Cardiac muscle cell (in vitro differentiated cells and primary cell): ENCODE data around the gene SPO11. TPM values are rescaled to one million over a fixed set of nuclear protein-coding genes. Genes with fewer than 3 reads are reported as not detected.

Experiments
- DNase-seq, 2 donors: peaks; one replicate each; pipeline versions ENCODE4 v3.0.0 to v3.0.0-alpha.2; 2010 to 2017; ENCODE audit warnings: low read depth in 1 of 2, low spot score in 1 of 2
- H3K27ac ChIP-seq: fragments of 200-600 bp; sonication (generic); 2 replicates; pipeline ENCODE4 v1.5.1; 2016
- H3K27me3 ChIP-seq: fragments of 200-600 bp; sonication (generic); 2 replicates; pipeline ENCODE4 v1.6.0; 2016; ENCODE audit warnings: control low read depth
- H3K36me3 ChIP-seq: fragments of 200-600 bp; sonication (generic); 2 replicates; pipeline ENCODE4 v1.5.1; 2016; ENCODE audit warnings: control low read depth
- H3K4me1 ChIP-seq: fragments of 200-600 bp; sonication (generic); 2 replicates; pipeline ENCODE4 v1.8.1; 2017; ENCODE audit warnings: low read depth, mild to moderate bottlenecking, mixed run types
- H3K4me3 ChIP-seq: fragments of 200-600 bp; sonication (generic); 2 replicates; pipeline ENCODE4 v1.5.1; 2016; ENCODE audit warnings: mild to moderate bottlenecking
- H3K9me3 ChIP-seq: fragments of 200-600 bp; sonication (generic); 2 replicates; pipeline ENCODE4 v1.5.1; 2017; ENCODE audit warnings: low read depth, mild to moderate bottlenecking, control low read depth
- CTCF ChIP-seq: IDR thresholded peaks from 2 replicates; pipeline ENCODE4 v1.5.1; 2012; ENCODE audit warnings: low read depth, mild to moderate bottlenecking, low read length
- polyA plus RNA-seq: library from polyadenylated mRNA; unstranded; fragments of >200 nt; fragmentation: Nextera tagmentation; extraction: Ambion mirVana; gene quantifications from 2 replicates; pipeline ENCODE4 v1.2.1, GENCODE V29; 2016
- total RNA-seq: library from RNA; depleted of rRNA; stranded (reverse); fragments of >200 nt; gene quantifications from 2 replicates; pipeline ENCODE4 v1.2.3, GENCODE V29; 2016

SPO11 gene
- total and polyA plus RNA-seq, 2 experiments from 2014 or later, result not detected

DNA sequence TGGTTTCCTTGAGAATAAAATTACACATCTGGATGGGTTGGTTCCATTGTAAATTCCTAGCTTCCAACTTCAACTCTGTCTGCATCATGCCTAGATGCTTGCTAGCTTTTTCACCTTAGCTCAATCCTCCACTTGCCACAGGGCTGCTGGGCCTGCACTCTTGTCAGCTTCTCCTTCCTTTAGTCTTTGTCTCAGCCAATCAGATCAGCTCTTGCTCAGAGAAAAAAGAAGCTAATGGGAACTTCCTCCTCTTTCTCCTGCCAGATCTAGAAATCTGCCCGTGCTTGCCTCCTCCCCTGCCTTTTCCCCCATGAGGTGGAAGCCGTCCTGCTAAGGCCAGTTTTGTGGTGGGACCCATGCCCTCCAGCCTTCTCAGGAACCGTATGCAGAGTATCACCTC lies 40.0 kb downstream of the SPO11 start:
- H3K4me1 ChIP-seq, result no peaks in the 10 kb centered on the region
- no peak for DNase-seq
- no peak overlapping the region for H3K4me3 ChIP-seq
- no peaks in the 10 kb centered on the region for H3K27me3 ChIP-seq
- H3K27ac ChIP-seq, result no peak overlapping the region
- H3K9me3 ChIP-seq, result no peaks in the 10 kb centered on the region
- TF ChIP-seq CTCF, result no peak
- H3K36me3 ChIP-seq, result peaks cover 86% of the 10 kb centered on the region

GRCh38 chr20:57370316-57370715 lies 40.7 kb downstream of the SPO11 start:
- Histone ChIP-seq H3K36me3 (peaks cover 83% of the 10 kb centered on the region), H3K27ac (no peak overlapping the region), H3K4me3 (no peak overlapping the region), H3K4me1 (no peaks in the 10 kb centered on the region), H3K9me3 (no peaks in the 10 kb centered on the region), H3K27me3 (no peaks in the 10 kb centered on the region)
- no peak for TF ChIP-seq CTCF
- DNase-seq, result no peak

GRCh38 chr20:57371363-57371762 lies 41.8 kb downstream of the SPO11 start:
- Histone ChIP-seq H3K27ac (no peak overlapping the region), H3K9me3 (no peaks in the 10 kb centered on the region), H3K27me3 (no peaks in the 10 kb centered on the region), H3K4me3 (no peak overlapping the region), H3K36me3 (peaks cover 80% of the 10 kb centered on the region), H3K4me1 (no peaks in the 10 kb centered on the region)
- DNase-seq, result no peak
- no peak for TF ChIP-seq CTCF

- DNase-seq, result no peak
- no peak for TF ChIP-seq CTCF
- Histone ChIP-seq H3K4me1 (no peaks in the 10 kb centered on the region), H3K27ac (no peak overlapping the region), H3K27me3 (no peaks in the 10 kb centered on the region), H3K36me3 (peaks cover 82% of the 10 kb centered on the region), H3K4me3 (no peak overlapping the region), H3K9me3 (no peaks in the 10 kb centered on the region)
These were observed 42.6 kb downstream of the SPO11 start for GRCh38 chr20:57372157-57372556.

DNA sequence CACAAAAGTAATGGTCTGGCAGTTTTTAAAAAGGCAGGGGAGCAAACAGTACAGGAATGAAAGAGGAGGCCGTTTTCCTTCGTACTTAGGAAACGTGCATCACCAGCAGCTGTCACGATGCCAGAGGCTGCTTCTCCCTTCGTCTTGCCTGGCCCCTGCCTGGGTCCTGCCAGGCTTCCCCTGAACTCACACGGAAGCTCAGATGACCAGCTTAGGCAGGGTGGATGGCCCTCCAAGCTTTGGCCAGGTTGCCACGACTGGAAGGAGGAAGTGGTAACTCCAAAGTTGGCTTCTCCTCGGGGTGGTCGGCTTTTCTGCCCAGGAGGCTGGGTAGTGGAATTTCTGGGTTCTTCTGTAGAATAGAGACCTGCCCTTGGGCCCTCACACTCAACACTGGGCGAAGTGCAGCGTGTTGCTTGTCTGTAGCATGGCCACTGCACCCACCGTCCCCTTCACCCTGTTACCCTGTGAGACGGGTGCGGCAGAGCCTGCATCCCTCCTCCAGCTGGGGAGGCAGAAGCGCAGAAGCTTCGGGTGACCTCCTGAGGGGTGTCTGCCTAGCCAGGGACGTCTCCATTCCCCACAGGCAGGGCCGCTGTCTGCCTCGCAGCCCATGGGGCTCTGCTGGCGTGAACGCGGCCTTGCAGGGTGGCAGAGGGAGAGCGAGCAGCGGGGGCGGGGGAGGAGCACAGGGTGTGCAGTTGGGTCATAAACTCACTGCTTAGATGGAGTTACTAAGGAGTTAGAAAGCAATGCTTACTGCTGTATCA lies 43.2 kb downstream of the SPO11 start:
- no peak for DNase-seq
- TF ChIP-seq CTCF, result no peak
- peaks cover 82% of the 10 kb centered on the region for H3K36me3 ChIP-seq
- H3K4me3 ChIP-seq, result no peak overlapping the region
- H3K9me3 ChIP-seq, result no peaks in the 10 kb centered on the region
- H3K27ac ChIP-seq, result no peak overlapping the region
- no peaks in the 10 kb centered on the region for H3K27me3 ChIP-seq
- no peaks in the 10 kb centered on the region for H3K4me1 ChIP-seq
